ENCODE measurements around the gene ARHGAP15.

- TF ChIP-seq CTCF (IDR thresholded peaks at IDR 0.05): no peak
- TF ChIP-seq POLR2A (IDR thresholded peaks at IDR 0.05): no peak
- TF ChIP-seq POLR2AphosphoS5 (IDR thresholded peaks at IDR 0.05): no peak
These were observed 123.1 kb downstream of the ARHGAP15 start for GRCh38 chr2:143252138-143252907.
